CD14-positive monocyte (primary cell): ENCODE data around the gene BET1L. TPM values are rescaled to one million over a fixed set of nuclear protein-coding genes. Genes with fewer than 3 reads are reported as not detected.
A peak's percentile ranks its signal among the peaks of the same experiment; 100 is the strongest.
"Not testable (repeated sequence)": the region's sequence is repeated elsewhere in the genome, so short reads cannot be mapped to it uniquely, and the experiment has no call there.

ENCODE experiments used
- DNase-seq, 3 donors: peaks; one replicate each; pipeline ENCODE4 v3.0.0-alpha.2; 2011 to 2022
- H2AFZ ChIP-seq: 2 replicates; pipeline ENCODE4 v1.6.0; 2012; ENCODE audit warnings: mild to moderate bottlenecking, low read depth, low read length, inconsistent platforms; ENCODE audit not compliant: insufficient read depth, poor library complexity, severe bottlenecking
- H3K27ac ChIP-seq, 2 donors: 1 replicate in 1 of 2; 2 replicates in 1 of 2; pipeline ENCODE4 v1.5.1; 2012 to 2013; ENCODE audit warnings: low read length in 2 of 2, control low read depth in 1 of 2, inconsistent platforms in 1 of 2, low read depth in 1 of 2, mild to moderate bottlenecking in 1 of 2
- H3K27me3 ChIP-seq, 2 donors: one replicate each; pipeline versions ENCODE4 v1.6.0 to v1.6.1; 2011 to 2013; ENCODE audit warnings: low read length in 2 of 2; ENCODE audit not compliant: control insufficient read depth in 2 of 2, insufficient read depth in 2 of 2
- H3K36me3 ChIP-seq, 2 donors: replicated peaks in 1 of 2; 1 replicate in 1 of 2; 2 replicates in 1 of 2; pipeline versions ENCODE4 v1.5.1 to v1.6.1; 2012 to 2013; ENCODE audit warnings: low read length in 2 of 2, control low read depth in 1 of 2, inconsistent platforms in 1 of 2, mild to moderate bottlenecking in 1 of 2; ENCODE audit not compliant: insufficient read depth in 2 of 2, control insufficient read depth in 1 of 2
- H3K4me1 ChIP-seq, 2 donors: 1 replicate in 1 of 2; 2 replicates in 1 of 2; pipeline versions ENCODE4 v1.5.1 to v1.6.1; 2012 to 2013; ENCODE audit warnings: low read length in 2 of 2, control low read depth in 1 of 2, inconsistent platforms in 1 of 2, mild to moderate bottlenecking in 1 of 2, moderate library complexity in 1 of 2; ENCODE audit not compliant: insufficient read depth in 2 of 2, control insufficient read depth in 1 of 2
- H3K4me2 ChIP-seq: replicated peaks from 2 replicates; pipeline ENCODE3; 2012; ENCODE audit warnings: low read length, moderate library complexity, mild to moderate bottlenecking; ENCODE audit not compliant: poor library complexity, severe bottlenecking; ENCODE audit errors: extremely low read depth
- H3K4me3 ChIP-seq, 3 experiments: fragments of 200-600 bp in 1 of 3; sonication (generic) in 1 of 3; replicated peaks in 1 of 3; 1 replicate in 2 of 3; 2 replicates in 1 of 3; pipeline ENCODE4 v1.5.1; 2011 to 2013; ENCODE audit warnings: low read length in 3 of 3, mild to moderate bottlenecking in 3 of 3, control low read depth in 2 of 3, low read depth in 2 of 3, inconsistent platforms in 1 of 3, moderate library complexity in 1 of 3
- H3K79me2 ChIP-seq: 2 replicates; pipeline ENCODE4 v1.6.0; 2012; ENCODE audit warnings: mild to moderate bottlenecking, control low read depth, inconsistent platforms, low read length, moderate library complexity; ENCODE audit not compliant: insufficient read depth
- H3K9ac ChIP-seq: 2 replicates; pipeline ENCODE4 v1.6.0; 2017; ENCODE audit warnings: low read length, mild to moderate bottlenecking; ENCODE audit not compliant: insufficient read depth, poor library complexity, severe bottlenecking
- H3K9me3 ChIP-seq, 2 donors: replicated peaks in 1 of 2; 1 replicate in 1 of 2; 2 replicates in 1 of 2; pipeline versions ENCODE4 v1.5.1 to v1.6.1; 2012 to 2013; ENCODE audit warnings: low read length in 2 of 2, control low read depth in 1 of 2; ENCODE audit not compliant: control insufficient read depth in 1 of 2, insufficient read depth in 1 of 2
- H4K20me1 ChIP-seq: 2 replicates; pipeline ENCODE4 v1.6.0; 2012; ENCODE audit warnings: mild to moderate bottlenecking, low read length, control low read depth, moderate library complexity; ENCODE audit not compliant: insufficient read depth
- H3K27ac Mint-ChIP-seq, 7 donors: one replicate each; pipeline ENCODE4 v1.8.0; 2020; ENCODE audit warnings: mild to moderate bottlenecking in 7 of 7, mixed read lengths in 7 of 7, moderate library complexity in 6 of 7, inconsistent platforms in 2 of 7
- H3K27me3 Mint-ChIP-seq, 3 donors: one replicate each; pipeline ENCODE4 v1.8.0; 2021 to 2022; ENCODE audit warnings: low read depth in 3 of 3, mild to moderate bottlenecking in 3 of 3, mixed read lengths in 3 of 3, moderate library complexity in 3 of 3, inconsistent platforms in 1 of 3
- H3K36me3 Mint-ChIP-seq, 2 donors: one replicate each; pipeline ENCODE4 v1.8.0; 2020; ENCODE audit warnings: mixed read lengths in 2 of 2, inconsistent platforms in 1 of 2, mild to moderate bottlenecking in 1 of 2
- H3K4me1 Mint-ChIP-seq: one replicate; pipeline ENCODE4 v1.8.0; 2020; ENCODE audit warnings: mild to moderate bottlenecking, mixed read lengths
- H3K4me3 Mint-ChIP-seq, 2 donors: one replicate each; pipeline ENCODE4 v1.8.0; 2020; ENCODE audit warnings: mild to moderate bottlenecking in 2 of 2, mixed read lengths in 2 of 2, moderate library complexity in 1 of 2
- H3K9me3 Mint-ChIP-seq, 7 donors: one replicate each; pipeline ENCODE4 v1.8.0; 2020 to 2022; ENCODE audit warnings: mixed read lengths in 7 of 7, mild to moderate bottlenecking in 6 of 7, moderate library complexity in 6 of 7, inconsistent platforms in 2 of 7
- CTCF ChIP-seq: fragments of 200-600 bp; IDR thresholded peaks from one replicate; pipeline ENCODE4 v1.8.0; 2022; ENCODE audit warnings: antibody characterized with exemption, mild to moderate bottlenecking
- WGBS: methylation state at CpG from one replicate; pipeline ENCODE4 v1.1.5; 2013; ENCODE audit warnings: missing lambda C conversion rate; ENCODE audit not compliant: insufficient coverage; 5-methylcytosine and 5-hydroxymethylcytosine counted together
- intact Hi-C, 2 donors: fragments of 100-400 bp; cut with micrococcal nuclease; formaldehyde crosslinking; loops; one replicate each; pipeline versions ENCODE4 v1.15.0 to v1.15.1; 2023
- polyA plus RNA-seq, 3 donors: library from polyadenylated mRNA; depleted of rRNA in 1 of 3; unstranded in 2 of 3; stranded (reverse) in 1 of 3; fragments of 300-500 nt in 2 of 3; fragments of >200 nt in 1 of 3; fragmentation: Illumina TruSeq in 2 of 3; gene quantifications; 1 replicate in 2 of 3; 2 replicates in 1 of 3; pipeline ENCODE4 v1.2.3, GENCODE V29; 2012 to 2021

BET1L gene
- polyA plus RNA-seq, 3 donors: 9.5 to 37.3 (median 29.3) TPM

DNA sequence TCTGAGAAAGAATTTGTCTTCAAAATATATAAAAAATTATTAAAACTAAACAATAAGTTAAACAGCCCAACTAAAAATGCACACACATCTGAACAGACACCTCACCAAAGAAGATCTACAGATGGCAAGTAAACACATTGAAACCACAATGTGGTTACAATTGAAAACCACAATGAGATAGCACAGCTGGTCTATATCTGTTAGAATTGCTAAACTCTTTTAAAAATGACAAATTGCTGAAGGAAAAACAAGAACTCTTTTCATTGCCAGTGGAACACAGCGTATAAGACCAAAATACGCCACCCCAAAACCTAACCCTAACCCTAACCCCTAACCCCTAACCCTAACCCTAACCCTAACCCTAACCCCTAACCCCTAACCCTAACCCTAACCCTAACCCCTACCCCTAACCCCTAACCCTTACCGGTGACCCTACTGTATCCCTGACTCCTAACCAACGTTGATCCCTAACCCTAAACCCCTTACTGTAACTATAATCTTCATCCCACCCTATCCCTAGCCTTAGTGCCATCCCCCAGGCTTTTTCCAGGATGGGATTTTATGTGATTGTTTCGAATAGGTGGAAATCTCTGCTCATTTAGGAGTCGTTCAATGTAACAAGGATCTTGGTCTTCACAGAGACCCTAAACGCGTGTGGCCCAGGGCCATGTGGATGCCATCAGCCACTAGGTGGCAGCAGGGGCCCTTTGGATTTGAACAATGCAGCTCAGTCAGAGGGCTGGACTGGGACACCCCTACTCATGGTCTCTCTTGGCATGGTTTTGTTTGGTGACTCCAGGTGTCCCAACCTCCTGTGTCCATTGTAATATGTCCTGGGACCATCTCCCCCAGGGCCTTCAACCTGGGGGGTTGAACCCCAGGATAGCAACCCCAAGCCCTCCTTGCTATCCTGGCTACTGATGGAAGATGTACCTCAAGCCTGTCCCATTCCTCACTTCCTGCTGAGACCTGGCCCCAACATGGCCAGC lies 15.4 kb downstream of the BET1L start:
- Mint-ChIP-seq H3K27ac (peak overlapping the region in 2 of 7 donors; percentile 30 to 69), H3K27me3 (peaks cover 3 to 12% (median 6%) of the 10 kb centered on the region in 3 donors)
- DNase-seq, H3K36me3 Mint-ChIP-seq, intact Hi-C loops, H3K4me2 ChIP-seq, H3K4me3 ChIP-seq, H3K27ac ChIP-seq, H2AFZ ChIP-seq, H4K20me1 ChIP-seq, H3K4me3 Mint-ChIP-seq, H3K27me3 ChIP-seq, H3K36me3 ChIP-seq, H3K9me3 Mint-ChIP-seq, H3K4me1 ChIP-seq, H3K79me2 ChIP-seq, H3K9ac ChIP-seq, H3K9me3 ChIP-seq, H3K4me1 Mint-ChIP-seq: not testable (repeated sequence)
- TF ChIP-seq CTCF: peak; percentile 54
- no CpG with 5 or more reads among the region's 8 CpGs for WGBS

DNA sequence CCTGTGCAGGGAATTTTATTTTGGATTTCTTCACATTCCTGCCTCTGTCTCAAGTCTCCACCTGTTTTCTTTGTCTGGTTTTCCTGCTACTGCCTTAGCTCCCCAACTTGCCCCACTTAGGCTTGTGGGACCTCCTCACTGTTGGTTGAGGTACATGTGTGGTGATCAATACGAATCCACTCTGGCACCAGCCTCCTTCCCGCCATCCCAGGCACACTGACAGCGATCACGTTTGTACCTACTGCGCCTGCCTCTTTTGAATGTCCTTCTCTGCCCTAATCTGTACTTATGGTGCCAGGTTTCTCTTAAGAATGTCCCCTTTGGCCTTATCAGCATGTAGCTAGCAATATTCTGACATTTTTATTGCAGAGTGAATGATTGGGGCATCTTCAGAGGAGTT lies 16.7 kb downstream of the BET1L start:
- intact Hi-C loops, H3K9ac ChIP-seq, H3K9me3 Mint-ChIP-seq, DNase-seq, H3K4me1 Mint-ChIP-seq, H2AFZ ChIP-seq, H3K36me3 ChIP-seq, H4K20me1 ChIP-seq, H3K4me2 ChIP-seq, H3K79me2 ChIP-seq, H3K4me1 ChIP-seq, H3K36me3 Mint-ChIP-seq, H3K9me3 ChIP-seq, H3K4me3 ChIP-seq, H3K27ac ChIP-seq, H3K27me3 ChIP-seq: not testable (repeated sequence)
- WGBS: 92% methylated on average over 2 of the region's 5 CpGs
- Mint-ChIP-seq H3K27ac (peak overlapping the region in 1 of 7 donors; percentile 84), H3K27me3 (peaks cover 5 to 12% (median 6%) of the 10 kb centered on the region in 3 donors), H3K4me3 (peak overlapping the region in 1 of 2 donors; percentile 57)
